Measurements from ENCODE around the gene SLC35G3. TPM values are rescaled to one million over a fixed set of nuclear protein-coding genes. Genes with fewer than 3 reads are reported as not detected.
"Not testable (repeated sequence)": the region's sequence is repeated elsewhere in the genome, so short reads cannot be mapped to it uniquely, and the experiment has no call there.

The SLC35G3 gene
- total RNA-seq, 1 donor from 2014 or later: not detected

GRCh38 chr17:35229638-35230037, 35.4 kb upstream of the SLC35G3 start:
- peaks cover 27% of the 10 kb centered on the region for H3K36me3 Mint-ChIP-seq (ENCODE audit: low read depth)
- H3K27me3 Mint-ChIP-seq (ENCODE audit: insufficient read depth): no peaks in the 10 kb centered on the region
- peaks cover 14% of the 10 kb centered on the region for H3K9me3 Mint-ChIP-seq
- DNase-seq (ENCODE audit: low spot score): no peak
- H3K27ac Mint-ChIP-seq: no peak overlapping the region
- no peak overlapping the region for H3K4me3 Mint-ChIP-seq
- intact Hi-C loops (cut with micrococcal nuclease): no loop called here
- peaks cover 19% of the 10 kb centered on the region for H3K4me1 Mint-ChIP-seq (ENCODE audit: low read depth)

DNA sequence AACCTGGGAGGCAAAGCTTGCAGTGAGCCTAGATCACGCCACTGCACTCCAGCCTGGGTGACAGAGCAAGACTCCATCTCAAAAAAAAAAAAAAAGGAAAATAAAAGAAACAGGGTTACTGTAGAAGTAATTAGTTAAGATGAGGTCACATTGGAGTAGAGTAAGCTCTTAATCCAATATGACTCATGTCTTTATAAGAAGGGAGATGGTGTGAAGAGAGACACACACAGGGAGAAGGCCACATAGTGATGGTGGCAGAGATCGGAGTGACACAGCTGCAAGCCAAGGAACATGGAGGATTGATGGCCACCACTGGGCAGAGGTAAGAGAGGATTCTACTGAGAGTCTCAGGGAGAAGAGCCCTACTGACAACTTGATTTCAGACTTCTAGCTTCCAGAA, 33.4 kb upstream of the SLC35G3 start:
- Mint-ChIP-seq H3K27me3 (ENCODE audit: insufficient read depth) (peaks cover 3% of the 10 kb centered on the region), H3K9me3 (peaks cover 28% of the 10 kb centered on the region), H3K4me1 (ENCODE audit: low read depth) (peaks cover 22% of the 10 kb centered on the region), H3K27ac (no peak overlapping the region), H3K36me3 (ENCODE audit: low read depth) (peaks cover 35% of the 10 kb centered on the region), H3K4me3 (no peak overlapping the region)
- no peak for DNase-seq (ENCODE audit: low spot score)
- intact Hi-C loops (cut with micrococcal nuclease): no loop called here

GRCh38 chr17:35224436-35224835, 30.2 kb upstream of the SLC35G3 start:
- no peak overlapping the region for H3K27ac Mint-ChIP-seq

DNA sequence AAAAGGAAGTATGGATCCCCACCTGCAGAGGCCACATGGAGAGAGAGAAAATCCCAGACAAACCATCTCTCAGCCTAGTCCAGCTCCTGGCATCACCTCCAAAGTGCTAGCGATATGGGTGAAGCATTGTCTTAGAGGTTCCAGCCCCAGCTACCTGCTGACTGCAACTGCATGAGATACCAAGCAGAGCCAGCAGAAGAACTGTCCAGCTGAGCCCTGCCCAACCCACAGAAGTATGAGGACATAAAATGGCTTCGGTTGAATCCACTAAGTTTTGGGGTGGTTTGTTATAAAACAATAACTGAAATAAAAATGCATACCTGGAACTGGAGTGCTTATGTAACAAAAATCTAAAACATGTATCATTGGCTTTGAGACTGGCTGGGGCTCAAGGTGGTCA, 28.3 kb upstream of the SLC35G3 start:
- H3K27me3 Mint-ChIP-seq (ENCODE audit: insufficient read depth): peaks cover 3% of the 10 kb centered on the region
- peaks cover 24% of the 10 kb centered on the region for H3K36me3 Mint-ChIP-seq (ENCODE audit: low read depth)
- peaks cover 30% of the 10 kb centered on the region for H3K9me3 Mint-ChIP-seq
- H3K27ac Mint-ChIP-seq: no peak overlapping the region
- intact Hi-C loops (cut with micrococcal nuclease): no loop called here
- peaks cover 29% of the 10 kb centered on the region for H3K4me1 Mint-ChIP-seq (ENCODE audit: low read depth)
- H3K4me3 Mint-ChIP-seq: no peak overlapping the region
- DNase-seq (ENCODE audit: low spot score): no peak

More at GRCh38 chr17:35224436-35224835, 30.2 kb upstream of the SLC35G3 start:
- Mint-ChIP-seq H3K36me3 (ENCODE audit: low read depth) (peaks cover 24% of the 10 kb centered on the region), H3K27me3 (ENCODE audit: insufficient read depth) (peaks cover 3% of the 10 kb centered on the region), H3K9me3 (peaks cover 30% of the 10 kb centered on the region), H3K4me3 (no peak overlapping the region), H3K4me1 (ENCODE audit: low read depth) (peaks cover 15% of the 10 kb centered on the region)
- DNase-seq (ENCODE audit: low spot score): no peak
- intact Hi-C loops (cut with micrococcal nuclease): no loop called here

DNA sequence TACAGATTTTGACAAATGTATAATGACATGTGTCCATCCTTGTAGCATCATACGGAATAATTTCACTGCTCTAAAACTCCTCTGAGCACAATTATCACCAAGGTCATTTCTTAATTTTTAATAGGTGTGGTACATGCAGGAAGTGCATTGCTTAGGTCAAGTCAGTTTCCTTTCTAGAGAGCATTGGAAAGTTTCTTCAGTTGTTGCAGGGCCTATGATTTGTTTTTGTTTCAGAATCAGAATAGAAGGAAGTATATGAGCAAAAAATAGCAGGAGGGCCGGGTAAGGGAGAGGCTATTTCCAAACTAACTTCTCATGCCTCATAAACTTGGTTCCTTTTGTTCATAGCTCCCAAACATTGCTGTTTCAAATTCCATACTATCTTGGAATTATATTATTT, 24.7 kb upstream of the SLC35G3 start:
- Mint-ChIP-seq H3K36me3 (ENCODE audit: low read depth) (peaks cover 12% of the 10 kb centered on the region), H3K4me3 (peak overlapping the region; percentile 54), H3K9me3 (peaks cover 24% of the 10 kb centered on the region), H3K27ac (peak overlapping the region; percentile 84), H3K4me1 (ENCODE audit: low read depth) (peaks cover 56% of the 10 kb centered on the region), H3K27me3 (ENCODE audit: insufficient read depth) (no peaks in the 10 kb centered on the region)
- DNase-seq (ENCODE audit: low spot score): no peak
- intact Hi-C loops (cut with micrococcal nuclease): loop anchor here (10.0 kb wide), 2 partner anchors 234 to 1014 kb away; partner anchors contain the start of gene LIG3

DNA sequence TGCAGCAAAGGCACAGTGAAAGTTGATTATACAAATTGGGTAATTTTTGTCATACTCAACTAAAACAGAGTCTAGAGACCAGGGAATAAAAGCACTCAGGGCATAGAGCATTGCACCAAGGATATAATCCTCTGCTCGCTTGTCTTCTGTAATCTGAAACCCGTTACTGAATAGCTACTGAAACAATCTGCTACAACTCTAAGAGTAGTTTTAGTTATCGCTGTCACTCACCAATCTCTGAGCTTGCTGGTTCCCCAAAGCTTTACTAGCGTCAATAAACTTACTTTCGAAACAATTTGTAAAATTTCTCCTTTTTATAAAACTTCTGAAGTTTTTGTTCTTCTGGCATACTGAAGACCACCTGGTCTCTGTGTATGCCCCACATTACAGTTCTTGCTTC, 22.9 kb upstream of the SLC35G3 start:
- no peaks in the 10 kb centered on the region for H3K27me3 Mint-ChIP-seq (ENCODE audit: insufficient read depth)
- H3K4me1 Mint-ChIP-seq (ENCODE audit: low read depth): peaks cover 74% of the 10 kb centered on the region
- H3K4me3 Mint-ChIP-seq: no peak overlapping the region
- no peak overlapping the region for H3K27ac Mint-ChIP-seq
- H3K9me3 Mint-ChIP-seq: peaks cover 22% of the 10 kb centered on the region
- peaks cover 4% of the 10 kb centered on the region for H3K36me3 Mint-ChIP-seq (ENCODE audit: low read depth)
- DNase-seq (ENCODE audit: low spot score): no peak
- intact Hi-C loops (cut with micrococcal nuclease): loop anchor here (10.0 kb wide), 2 partner anchors 232 to 1012 kb away; partner anchors contain the start of gene LIG3

- Mint-ChIP-seq H3K36me3 (ENCODE audit: low read depth) (peaks cover 6% of the 10 kb centered on the region), H3K27me3 (ENCODE audit: insufficient read depth) (no peaks in the 10 kb centered on the region), H3K27ac (peak overlapping the region; percentile 92), H3K9me3 (peaks cover 16% of the 10 kb centered on the region), H3K4me3 (peak overlapping the region; percentile 40), H3K4me1 (ENCODE audit: low read depth) (peaks cover 85% of the 10 kb centered on the region)
- intact Hi-C loops (cut with micrococcal nuclease): loop anchor here (1.0 to 10.0 kb wide), 12 partner anchors 24 to 1010 kb away; partner anchors contain the start of genes LIG3, NLE1, SLFN11 and SLFN12L
- peak; percentile 12 for DNase-seq (ENCODE audit: low spot score)
These were observed 20.6 kb upstream of the SLC35G3 start for GRCh38 chr17:35214631-35215273.

DNA sequence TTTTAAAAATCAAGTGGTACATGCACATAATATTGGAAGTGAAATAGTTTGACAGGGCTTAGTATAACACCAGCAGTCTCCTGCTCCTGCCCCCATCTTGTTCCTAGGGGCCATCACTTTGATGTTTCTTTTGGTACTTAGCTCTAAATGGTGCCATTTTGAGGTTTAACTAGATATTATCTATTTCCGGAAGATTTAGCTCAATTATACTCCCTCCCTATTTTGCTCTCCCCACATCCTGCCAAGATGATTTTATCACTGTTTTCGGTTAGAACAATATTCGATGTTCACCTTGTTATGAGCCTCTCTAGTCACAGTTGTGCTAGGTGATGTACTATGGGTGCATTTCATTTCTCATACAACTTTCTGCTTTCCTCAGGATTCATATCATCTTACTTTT, 20.0 kb upstream of the SLC35G3 start:
- H3K27me3 Mint-ChIP-seq (ENCODE audit: insufficient read depth): no peaks in the 10 kb centered on the region
- intact Hi-C loops (cut with micrococcal nuclease): loop anchor here (1.0 to 10.0 kb wide), 12 partner anchors 24 to 1009 kb away; partner anchors contain the start of genes LIG3, NLE1, SLFN11 and SLFN12L
- peak; percentile 51 for DNase-seq (ENCODE audit: low spot score)
- peaks cover 21% of the 10 kb centered on the region for H3K9me3 Mint-ChIP-seq
- H3K4me1 Mint-ChIP-seq (ENCODE audit: low read depth): peaks cover 79% of the 10 kb centered on the region
- peaks cover 6% of the 10 kb centered on the region for H3K36me3 Mint-ChIP-seq (ENCODE audit: low read depth)
- H3K27ac Mint-ChIP-seq: peak overlapping the region; percentile 92
- H3K4me3 Mint-ChIP-seq: peak overlapping the region; percentile 40

- Mint-ChIP-seq H3K27ac (peak overlapping the region; percentile 92), H3K4me3 (peak overlapping the region; percentile 40), H3K27me3 (ENCODE audit: insufficient read depth) (no peaks in the 10 kb centered on the region), H3K36me3 (ENCODE audit: low read depth) (peaks cover 6% of the 10 kb centered on the region), H3K9me3 (peaks cover 23% of the 10 kb centered on the region), H3K4me1 (ENCODE audit: low read depth) (peaks cover 72% of the 10 kb centered on the region)
- no peak for DNase-seq (ENCODE audit: low spot score)
- intact Hi-C loops (cut with micrococcal nuclease): loop anchor here (5.0 to 10.0 kb wide), 3 partner anchors 71 to 1009 kb away; partner anchors contain the start of genes LIG3 and NLE1
These were observed 19.3 kb upstream of the SLC35G3 start for GRCh38 chr17:35213412-35213940.

DNA sequence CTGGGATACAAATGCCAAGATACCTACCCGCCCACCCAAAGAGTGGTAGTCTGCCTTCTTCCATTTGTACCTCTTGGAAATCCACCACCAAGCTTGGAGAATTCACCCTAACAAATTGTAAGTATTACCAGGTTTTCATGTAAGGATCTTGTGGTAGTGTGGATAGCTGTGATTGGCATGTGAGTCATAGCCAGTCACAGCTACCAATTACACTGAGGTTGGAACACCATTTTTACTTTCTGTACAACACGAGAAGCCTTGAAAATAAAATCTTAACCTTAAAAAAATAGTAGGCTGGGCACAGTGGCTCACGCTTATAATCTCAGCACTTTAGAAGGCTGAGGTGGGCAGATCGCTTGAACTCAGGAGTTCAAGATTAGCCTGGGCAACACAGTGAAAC, 18.5 kb upstream of the SLC35G3 start:
- intact Hi-C loops (cut with micrococcal nuclease): loop anchor here (5.0 to 10.0 kb wide), 3 partner anchors 70 to 1008 kb away; partner anchors contain the start of genes LIG3 and NLE1
- DNase-seq (ENCODE audit: low spot score): no peak
- H3K27me3 Mint-ChIP-seq (ENCODE audit: insufficient read depth): no peaks in the 10 kb centered on the region
- H3K27ac Mint-ChIP-seq: peak overlapping the region; percentile 92
- peaks cover 6% of the 10 kb centered on the region for H3K36me3 Mint-ChIP-seq (ENCODE audit: low read depth)
- H3K9me3 Mint-ChIP-seq: peaks cover 23% of the 10 kb centered on the region
- H3K4me3 Mint-ChIP-seq: peak overlapping the region; percentile 12
- peaks cover 67% of the 10 kb centered on the region for H3K4me1 Mint-ChIP-seq (ENCODE audit: low read depth)

DNA sequence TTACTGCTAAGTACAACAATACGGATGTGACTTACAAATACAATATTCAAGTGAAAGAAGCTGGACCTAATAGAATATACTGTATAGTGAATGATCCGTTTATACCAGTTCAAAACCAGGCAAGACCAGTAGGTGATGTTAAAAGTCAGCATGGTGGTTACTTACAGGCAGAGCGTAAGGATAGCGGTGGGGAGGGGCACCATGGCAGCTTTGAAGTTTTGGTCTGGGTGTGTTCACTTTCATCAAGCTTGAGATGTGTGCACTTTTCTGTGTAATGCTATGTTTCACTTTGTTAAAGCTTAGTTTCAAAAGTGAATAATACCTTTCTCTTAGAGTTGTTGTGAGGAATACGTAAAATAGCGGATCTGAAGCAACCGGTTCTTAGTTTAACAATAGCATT, 16.5 kb upstream of the SLC35G3 start:
- DNase-seq (ENCODE audit: low spot score): no peak
- H3K36me3 Mint-ChIP-seq (ENCODE audit: low read depth): peaks cover 6% of the 10 kb centered on the region
- H3K9me3 Mint-ChIP-seq: peaks cover 26% of the 10 kb centered on the region
- intact Hi-C loops (cut with micrococcal nuclease): loop anchor here (5.0 to 10.0 kb wide), 3 partner anchors 68 to 1006 kb away; partner anchors contain the start of genes LIG3 and NLE1
- peaks cover 51% of the 10 kb centered on the region for H3K4me1 Mint-ChIP-seq (ENCODE audit: low read depth)
- H3K27me3 Mint-ChIP-seq (ENCODE audit: insufficient read depth): peaks cover 3% of the 10 kb centered on the region
- no peak overlapping the region for H3K27ac Mint-ChIP-seq
- H3K4me3 Mint-ChIP-seq: no peak overlapping the region

DNA sequence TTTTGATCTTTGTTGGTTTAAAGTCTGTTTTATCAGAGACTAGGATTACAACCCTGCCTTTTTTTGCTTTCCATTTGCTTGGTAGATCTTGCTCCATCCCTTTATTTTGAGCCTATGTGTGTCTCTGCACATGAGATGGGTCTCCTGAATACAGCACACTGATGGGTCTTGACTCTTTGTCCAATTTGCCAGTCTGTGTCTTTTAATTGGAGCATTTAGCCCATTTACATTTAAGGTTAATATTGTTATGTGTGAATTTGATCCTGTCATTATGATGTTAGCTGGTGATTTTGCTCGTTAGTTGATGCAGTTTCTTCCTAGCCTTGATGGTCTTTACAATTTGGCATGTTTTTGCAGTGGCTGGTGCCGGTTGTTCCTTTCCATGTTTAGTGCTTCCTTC, 8.4 kb upstream of the SLC35G3 start:
- DNase-seq (ENCODE audit: low spot score); H3K27ac Mint-ChIP-seq; intact Hi-C loops (cut with micrococcal nuclease); H3K4me1 Mint-ChIP-seq (ENCODE audit: low read depth); H3K4me3 Mint-ChIP-seq: not testable (repeated sequence)
- H3K9me3 Mint-ChIP-seq: peaks cover 40% of the 10 kb centered on the region
- peaks cover 21% of the 10 kb centered on the region for H3K36me3 Mint-ChIP-seq (ENCODE audit: low read depth)
- peaks cover 11% of the 10 kb centered on the region for H3K27me3 Mint-ChIP-seq (ENCODE audit: insufficient read depth)

DNA sequence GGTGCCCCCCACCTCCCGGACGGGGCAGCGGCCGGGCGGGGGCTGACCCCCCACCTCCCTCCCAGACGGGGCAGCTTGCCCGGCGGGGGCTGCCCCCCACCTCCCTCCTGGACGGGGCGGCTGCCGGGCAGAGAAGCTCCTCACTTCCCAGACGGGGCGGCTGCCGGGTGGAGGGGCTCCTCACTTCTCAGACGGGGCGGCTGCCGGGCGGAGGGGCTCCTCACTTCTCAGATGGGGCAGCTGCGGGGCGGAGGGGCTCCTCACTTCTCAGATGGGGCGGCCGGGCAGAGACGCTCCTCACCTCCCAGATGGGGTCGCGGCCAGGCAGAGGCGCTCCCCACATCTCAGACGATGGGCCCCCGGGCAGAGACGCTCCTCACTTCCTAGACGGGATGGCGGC, 869 bp upstream of the SLC35G3 start:
- intact Hi-C loops (cut with micrococcal nuclease); DNase-seq (ENCODE audit: low spot score); H3K27me3 Mint-ChIP-seq (ENCODE audit: insufficient read depth); H3K4me3 Mint-ChIP-seq; H3K27ac Mint-ChIP-seq: not testable (repeated sequence)
- Mint-ChIP-seq H3K9me3 (peaks cover 24% of the 10 kb centered on the region), H3K36me3 (ENCODE audit: low read depth) (peaks cover 13% of the 10 kb centered on the region), H3K4me1 (ENCODE audit: low read depth) (peaks cover 14% of the 10 kb centered on the region)

Data from activated T-helper 1 cell treated with anti-CD3 and anti-CD28 coated beads, Interleukin-12 subunit alpha, Interleukin-12 subunit beta, Interleukin-2, Interleukin-4 antibody, amounts not matched to agents 30 ng/mL and 10 ng/mL and 1 ng/mL, durations not matched to agents 14 hours and 24 hours and 36 hours (primary cell).